PC-3 (cell line): Measurements from ENCODE around the gene SPIRE1. TPM values are rescaled to one million over a fixed set of nuclear protein-coding genes. Genes with fewer than 3 reads are reported as not detected.

ENCODE experiments used
- ATAC-seq: fragments of 200-7000 bp; cut with Tn5 transposase; 2 replicates; pipeline ENCODE4 v1.9.1; 2020; ENCODE audit warnings: mild to moderate bottlenecking, moderate library complexity
- BruUV-seq: library from RNA; stranded (reverse); fragments of 400-500 nt; replicated peaks from 2 replicates; lab custom pipeline; 2021; lab: Mats Ljungman, UMichigan
- CTCF ChIA-PET: fragments of 300-600 bp; sonication (Branson Sonifier 250); formaldehyde crosslinking; loops from one replicate; lab custom pipeline; 2022; ENCODE audit warnings: antibody characterized with exemption; lab: Charles Lee
- POLR2A ChIA-PET: fragments of 300-600 bp; sonication (Branson Sonifier 250); formaldehyde crosslinking; loops from one replicate; lab custom pipeline; 2022; ENCODE audit warnings: antibody characterized with exemption; ENCODE audit not compliant: unreplicated experiment; lab: Charles Lee
- DNase-seq: peaks from one replicate; pipeline ENCODE4 v3.0.0-alpha.2; 2015
- H2AFZ ChIP-seq: fragments of 300-600 bp; sonication (generic); 2 replicates; pipeline ENCODE4 v1.6.0; 2016; ENCODE audit warnings: antibody characterized with exemption, low read length
- H3F3A ChIP-seq: fragments of 300-600 bp; sonication (generic); one replicate; pipeline ENCODE4 v1.6.0; 2017; ENCODE audit warnings: antibody characterized with exemption, low read length, control low read depth, mild to moderate bottlenecking; ENCODE audit not compliant: unreplicated experiment
- H3K27ac ChIP-seq: fragments of 300-600 bp; sonication (generic); 2 replicates; pipeline ENCODE4 v1.5.1; 2016; ENCODE audit warnings: mild to moderate bottlenecking, low read length
- H3K27me3 ChIP-seq: fragments of 300-600 bp; sonication (generic); 2 replicates; pipeline ENCODE4 v1.6.1; 2016; ENCODE audit warnings: low read length, mixed read lengths
- H3K36me3 ChIP-seq: fragments of 300-600 bp; sonication (generic); 2 replicates; pipeline ENCODE4 v1.6.1; 2016; ENCODE audit warnings: low read depth, mixed run types, low read length, mixed read lengths
- H3K4me1 ChIP-seq: fragments of 300-600 bp; sonication (generic); 2 replicates; pipeline ENCODE4 v1.5.1; 2016; ENCODE audit warnings: low read length; ENCODE audit not compliant: insufficient read depth
- H3K4me2 ChIP-seq: fragments of 300-600 bp; sonication (generic); 2 replicates; pipeline ENCODE4 v1.6.0; 2016; ENCODE audit warnings: low read length
- H3K4me3 ChIP-seq: fragments of 300-600 bp; sonication (generic); 2 replicates; pipeline ENCODE4 v1.5.1; 2016; ENCODE audit warnings: mild to moderate bottlenecking, low read length, mixed read lengths
- H3K79me2 ChIP-seq: fragments of 300-600 bp; sonication (generic); 2 replicates; pipeline ENCODE4 v1.6.1; 2017; ENCODE audit warnings: low read length, mixed read lengths
- H3K9ac ChIP-seq: fragments of 300-600 bp; sonication (generic); 2 replicates; pipeline ENCODE4 v1.6.0; 2016; ENCODE audit warnings: mild to moderate bottlenecking, low read length
- H3K9me2 ChIP-seq: fragments of 300-600 bp; sonication (generic); replicated peaks from 2 replicates; pipeline ENCODE4 v1.6.1; 2016; ENCODE audit warnings: mixed run types, low read length, mixed read lengths
- H3K9me3 ChIP-seq: fragments of 300-600 bp; sonication (generic); 2 replicates; pipeline ENCODE4 v1.6.1; 2016; ENCODE audit warnings: low read length, mixed read lengths
- H4K20me1 ChIP-seq: fragments of 300-600 bp; sonication (generic); 2 replicates; pipeline ENCODE4 v1.6.1; 2016; ENCODE audit warnings: low read length, mixed read lengths
- CTCF ChIP-seq: fragments of 300-600 bp; sonication (generic); conservative IDR thresholded peaks from 2 replicates; pipeline ENCODE4 v1.5.1; 2017; ENCODE audit warnings: antibody characterized with exemption, low read depth, mild to moderate bottlenecking, low read length
- EZH2 ChIP-seq: fragments of 300-600 bp; sonication (generic); IDR thresholded peaks from one replicate; pipeline ENCODE4 v1.6.1; 2017; ENCODE audit warnings: antibody characterized with exemption, mild to moderate bottlenecking, low read length; ENCODE audit not compliant: unreplicated experiment
- EZH2phosphoT487 ChIP-seq: fragments of 300-600 bp; sonication (generic); IDR thresholded peaks from 2 replicates; pipeline ENCODE4 v1.6.1; 2018; ENCODE audit warnings: mild to moderate bottlenecking, antibody characterized with exemption, low read length, borderline replicate concordance
- intact Hi-C: fragments of 100-400 bp; cut with micrococcal nuclease; formaldehyde crosslinking; loops from 2 replicates; pipeline ENCODE4 v1.9.0; 2023
- total RNA-seq: library from RNA; depleted of rRNA; stranded (reverse); fragments of >200 nt; gene quantifications from 2 replicates; pipeline ENCODE4 v1.2.3, GENCODE V29; 2014

The SPIRE1 gene
- total RNA-seq, 1 experiment from 2014 or later = 32.4 TPM

DNA sequence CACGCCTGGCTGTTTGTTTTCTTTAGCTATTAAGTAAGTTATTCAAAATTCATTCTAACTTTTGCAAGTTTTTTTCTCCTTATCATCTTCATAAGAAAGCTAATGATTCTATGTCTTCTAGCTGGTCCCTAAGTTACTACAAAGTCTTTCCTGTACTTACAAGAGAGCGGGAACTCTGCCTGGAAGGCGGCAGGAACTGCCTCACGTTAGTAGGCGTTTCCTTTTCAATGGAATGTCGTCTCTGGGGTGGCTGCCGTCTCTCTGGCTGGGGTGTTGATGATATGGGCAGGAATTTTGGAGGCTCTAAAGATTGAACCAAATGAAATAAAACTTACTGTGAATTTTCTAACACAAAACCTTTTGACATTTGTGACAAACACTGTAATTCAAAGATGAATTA, 194.7 kb downstream of the SPIRE1 start:
- no peak for ATAC-seq

GRCh38 chr18:12462242-12462641, 195.7 kb downstream of the SPIRE1 start:
- no TSS peak for BruUV-seq
- intact Hi-C loops = no loop called here
- no peaks in the 10 kb centered on the region for H3K27me3 ChIP-seq
- no peak; the same call in 1 of the 2 replicates for ATAC-seq
- H2AFZ ChIP-seq = no peak overlapping the region
- no peaks in the 10 kb centered on the region for H3K4me1 ChIP-seq
- no peaks in the 10 kb centered on the region for H3K36me3 ChIP-seq
- TF ChIP-seq CTCF = no peak
- TF ChIP-seq EZH2phosphoT487 = no peak
- no peak for TF ChIP-seq EZH2
- H3K9me2 ChIP-seq = no peaks in the 10 kb centered on the region
- no peaks in the 10 kb centered on the region for H3K79me2 ChIP-seq
- no peaks in the 10 kb centered on the region for H4K20me1 ChIP-seq
- no peak overlapping the region for H3K9ac ChIP-seq
- no peaks in the 10 kb centered on the region for H3F3A ChIP-seq
- H3K27ac ChIP-seq = no peak overlapping the region
- POLR2A ChIA-PET = no interaction called here
- H3K9me3 ChIP-seq = no peaks in the 10 kb centered on the region
- H3K4me2 ChIP-seq = no peak overlapping the region
- CTCF ChIA-PET = no interaction called here
- no peak overlapping the region for H3K4me3 ChIP-seq
- DNase-seq = no peak

More for the DNA sequence above, 194.7 kb downstream of the SPIRE1 start:
- no peak overlapping the region for H3K9ac ChIP-seq
- H2AFZ ChIP-seq = no peak overlapping the region
- H3K27ac ChIP-seq = no peak overlapping the region
- ChIA-PET CTCF (interaction anchor here (0.7 kb wide), 1 partner anchor 196 kb away, joined by 6 read pairs; no protein-coding TSS in a partner anchor), POLR2A (interaction anchor here (0.5 kb wide), 1 partner anchor 208 kb away, joined by 14 read pairs; no protein-coding TSS in a partner anchor)
- no peaks in the 10 kb centered on the region for H3K79me2 ChIP-seq
- no peak for DNase-seq
- no peaks in the 10 kb centered on the region for H3K9me3 ChIP-seq
- no peaks in the 10 kb centered on the region for H4K20me1 ChIP-seq
- no peak overlapping the region for H3K4me3 ChIP-seq
- BruUV-seq = no TSS peak
- H3K36me3 ChIP-seq = no peaks in the 10 kb centered on the region
- no peaks in the 10 kb centered on the region for H3K4me1 ChIP-seq
- H3K4me2 ChIP-seq = no peak overlapping the region
- intact Hi-C loops = no loop called here
- no peaks in the 10 kb centered on the region for H3F3A ChIP-seq
- no peaks in the 10 kb centered on the region for H3K9me2 ChIP-seq
- H3K27me3 ChIP-seq = no peaks in the 10 kb centered on the region
- TF ChIP-seq EZH2 = no peak
- TF ChIP-seq CTCF = no peak
- no peak for TF ChIP-seq EZH2phosphoT487

DNA sequence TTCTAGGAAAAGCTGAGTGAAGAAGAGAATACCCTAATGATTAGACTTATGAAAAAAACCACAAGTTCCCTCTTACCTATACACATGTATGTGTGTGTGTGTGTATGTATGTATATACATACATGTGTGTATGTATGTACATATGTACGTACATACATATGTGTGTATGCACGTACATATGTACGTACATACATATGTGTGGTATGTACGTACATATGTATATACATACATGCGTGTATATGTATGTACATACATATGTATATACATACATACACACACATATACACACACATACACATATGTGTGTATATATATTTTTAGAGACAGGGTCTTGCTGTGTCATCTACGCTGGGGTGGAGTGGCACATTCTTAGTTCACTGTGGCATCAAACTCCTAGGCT, 196.6 kb downstream of the SPIRE1 start:
- CTCF ChIA-PET = interaction anchor here (0.6 kb wide), 1 partner anchor 69 kb away, joined by 3 read pairs; no protein-coding TSS in a partner anchor

More for the DNA sequence above, 196.6 kb downstream of the SPIRE1 start:
- TF ChIP-seq EZH2 (no peak), CTCF (no peak), EZH2phosphoT487 (no peak)
- Histone ChIP-seq H3K27me3 (no peaks in the 10 kb centered on the region), H3K4me1 (no peaks in the 10 kb centered on the region), H3K9me2 (no peaks in the 10 kb centered on the region), H3K27ac (no peak overlapping the region), H3K79me2 (no peaks in the 10 kb centered on the region), H4K20me1 (no peaks in the 10 kb centered on the region), H3K9ac (no peak overlapping the region), H3K4me2 (no peak overlapping the region), H3K36me3 (no peaks in the 10 kb centered on the region), H3K4me3 (no peak overlapping the region), H3F3A (no peaks in the 10 kb centered on the region), H3K9me3 (no peaks in the 10 kb centered on the region), H2AFZ (no peak overlapping the region)
- intact Hi-C loops = no loop called here
- no peak for ATAC-seq
- DNase-seq = no peak
- no TSS peak for BruUV-seq
- POLR2A ChIA-PET = no interaction called here
